H1 (cell line): ENCODE data around the gene OR10R2. TPM values are rescaled to one million over a fixed set of nuclear protein-coding genes. Genes with fewer than 3 reads are reported as not detected.

Source experiments
- CTCF ChIA-PET: fragments of 300-600 bp; sonication (Branson Sonifier 250); formaldehyde crosslinking; loops from one replicate; lab custom pipeline; 2021; ENCODE audit not compliant: partially characterized antibody; lab: Charles Lee
- POLR2A ChIA-PET: fragments of 300-600 bp; sonication (Branson Sonifier 250); formaldehyde crosslinking; loops from one replicate; lab custom pipeline; 2021; ENCODE audit warnings: inconsistent platforms; ENCODE audit not compliant: partially characterized antibody; lab: Charles Lee
- DNase-seq, 2 experiments: peaks; one replicate each; pipeline versions ENCODE4 v3.0.0 to v3.0.0-alpha.2; 2010 to 2022; ENCODE audit warnings: low spot score in 2 of 2, low read depth in 1 of 2, mixed read lengths in 1 of 2
- FAIRE-seq: peaks from 2 replicates; lab custom pipeline; 2011; peaks lifted over from hg19 to GRCh38; lab: Jason Lieb, UNC
- H2AFZ ChIP-seq: 2 replicates; pipeline ENCODE4 v1.8.1; 2012; ENCODE audit warnings: low read length, inconsistent platforms
- H2AK5ac ChIP-seq: 2 replicates; pipeline ENCODE4 v1.6.1; 2013; ENCODE audit warnings: low read depth, low read length
- H2BK120ac ChIP-seq: replicated peaks from 2 replicates; pipeline ENCODE3; 2013; ENCODE audit warnings: low read depth, low read length, inconsistent platforms
- H2BK12ac ChIP-seq: 2 replicates; pipeline ENCODE4 v1.6.1; 2013; ENCODE audit warnings: low read depth, low read length
- H2BK15ac ChIP-seq: 2 replicates; pipeline ENCODE4 v1.6.1; 2013; ENCODE audit warnings: low read length
- H2BK20ac ChIP-seq: 2 replicates; pipeline ENCODE4 v1.6.1; 2013; ENCODE audit warnings: low read length
- H2BK5ac ChIP-seq: 2 replicates; pipeline ENCODE4 v1.6.1; 2013; ENCODE audit warnings: low read depth, low read length
- H3K14ac ChIP-seq: 2 replicates; pipeline ENCODE4 v1.6.1; 2013; ENCODE audit warnings: inconsistent platforms; ENCODE audit not compliant: insufficient read length
- H3K18ac ChIP-seq: 2 replicates; pipeline ENCODE4 v1.6.1; 2013; ENCODE audit warnings: low read length; ENCODE audit errors: extremely low read depth
- H3K23ac ChIP-seq: 2 replicates; pipeline ENCODE4 v1.6.1; 2013; ENCODE audit warnings: inconsistent platforms; ENCODE audit not compliant: insufficient read length
- H3K23me2 ChIP-seq: 2 replicates; pipeline ENCODE4 v1.6.1; 2013; ENCODE audit warnings: low read depth, low read length
- H3K27ac ChIP-seq: 2 replicates; pipeline ENCODE4 v1.6.1; 2011; ENCODE audit warnings: low read depth, low read length, inconsistent platforms
- H3K27me3 ChIP-seq, 4 experiments: replicated peaks in 1 of 4; 1 replicate in 1 of 4; 2 replicates in 3 of 4; pipeline versions ENCODE4 v1.6.1 to v1.8.1; 2011 to 2013; ENCODE audit warnings: low read length in 3 of 4, mild to moderate bottlenecking in 3 of 4, inconsistent platforms in 2 of 4, mixed read lengths in 2 of 4, moderate library complexity in 1 of 4; ENCODE audit not compliant: control insufficient read depth in 3 of 4, insufficient read depth in 3 of 4; ENCODE audit errors: extremely low read depth in 1 of 4
- H3K36me3 ChIP-seq, 4 experiments: 2 replicates each; pipeline versions ENCODE4 v1.6.1 to v1.8.1; 2011 to 2013; ENCODE audit warnings: mild to moderate bottlenecking in 4 of 4, low read length in 3 of 4, moderate library complexity in 2 of 4, control low read depth in 1 of 4, inconsistent platforms in 1 of 4; ENCODE audit not compliant: insufficient read depth in 4 of 4, control insufficient read depth in 2 of 4
- H3K4ac ChIP-seq: replicated peaks from 2 replicates; pipeline ENCODE3; 2013; ENCODE audit warnings: low read length, low read depth, mixed read lengths, inconsistent platforms; ENCODE audit not compliant: insufficient read length
- H3K4me1 ChIP-seq, 4 experiments: replicated peaks in 1 of 4; 1 replicate in 1 of 4; 2 replicates in 3 of 4; pipeline versions ENCODE4 v1.6.1 to v1.8.1; 2011 to 2013; ENCODE audit warnings: low read length in 3 of 4, inconsistent platforms in 2 of 4, mixed read lengths in 1 of 4; ENCODE audit not compliant: insufficient read depth in 4 of 4, control insufficient read depth in 3 of 4
- H3K4me2 ChIP-seq, 2 experiments: 2 replicates each; pipeline versions ENCODE4 v1.6.1 to v1.8.1; 2011 to 2013; ENCODE audit warnings: low read depth in 2 of 2, low read length in 2 of 2, control low read depth in 1 of 2, inconsistent platforms in 1 of 2, mild to moderate bottlenecking in 1 of 2; ENCODE audit not compliant: insufficient read depth in 1 of 2
- H3K4me3 ChIP-seq, 4 experiments: fragments of 200-600, 300-600 bp in 1 of 4; sonication (generic), shearing (Covaris generic), sonication (Bioruptor Twin) in 1 of 4; 2 replicates each; pipeline versions ENCODE4 v1.5.1 to v1.8.1; 2011 to 2016; ENCODE audit warnings: low read length in 4 of 4, low read depth in 3 of 4, control low read depth in 2 of 4, inconsistent platforms in 2 of 4, mild to moderate bottlenecking in 2 of 4, mixed read lengths in 1 of 4, moderate library complexity in 1 of 4; ENCODE audit not compliant: insufficient read depth in 2 of 4; ENCODE audit errors: extremely low read depth in 1 of 4
- H3K56ac ChIP-seq: replicated peaks from 2 replicates; pipeline ENCODE3; 2013; ENCODE audit warnings: low read depth, mild to moderate bottlenecking, mixed read lengths, low read length, inconsistent platforms; ENCODE audit not compliant: insufficient read length
- H3K79me1 ChIP-seq: 2 replicates; pipeline ENCODE4 v1.6.1; 2013; ENCODE audit warnings: low read depth, low read length, control low read depth
- H3K79me2 ChIP-seq, 2 experiments: 2 replicates each; pipeline versions ENCODE4 v1.6.1 to v1.8.1; 2012 to 2013; ENCODE audit warnings: low read length in 2 of 2, mild to moderate bottlenecking in 2 of 2, inconsistent platforms in 1 of 2; ENCODE audit not compliant: insufficient read depth in 2 of 2, control insufficient read depth in 1 of 2
- H3K9ac ChIP-seq, 4 experiments: replicated peaks in 1 of 4; 1 replicate in 1 of 4; 2 replicates in 3 of 4; pipeline versions ENCODE4 v1.6.1 to v1.8.1; 2011 to 2013; ENCODE audit warnings: low read depth in 3 of 4, low read length in 3 of 4, control low read depth in 2 of 4, mild to moderate bottlenecking in 2 of 4, moderate library complexity in 2 of 4, inconsistent platforms in 1 of 4; ENCODE audit errors: extremely low read depth in 1 of 4
- H3K9me3 ChIP-seq, 2 experiments: 2 replicates each; pipeline versions ENCODE4 v1.6.1 to v1.8.1; 2012 to 2013; ENCODE audit warnings: mild to moderate bottlenecking in 2 of 2, moderate library complexity in 2 of 2, control low read depth in 1 of 2, inconsistent platforms in 1 of 2, low read depth in 1 of 2, low read length in 1 of 2, mixed read lengths in 1 of 2; ENCODE audit not compliant: insufficient read depth in 2 of 2
- H4K20me1 ChIP-seq, 2 experiments: replicated peaks in 1 of 2; 2 replicates each; pipeline versions ENCODE3 to v1.8.1; 2011 to 2013; ENCODE audit warnings: inconsistent platforms in 2 of 2, low read length in 2 of 2, mild to moderate bottlenecking in 1 of 2; ENCODE audit not compliant: insufficient read depth in 2 of 2, control insufficient read depth in 1 of 2
- H4K5ac ChIP-seq: 2 replicates; pipeline ENCODE4 v1.6.1; 2013; ENCODE audit warnings: low read length, low read depth, mixed read lengths, inconsistent platforms; ENCODE audit not compliant: insufficient read length
- H4K8ac ChIP-seq: 2 replicates; pipeline ENCODE4 v1.8.0; 2013; ENCODE audit warnings: mild to moderate bottlenecking, moderate library complexity, low read length, inconsistent platforms; ENCODE audit not compliant: insufficient read depth; ENCODE audit errors: extremely low read depth
- H4K91ac ChIP-seq: replicated peaks from 2 replicates; pipeline ENCODE3; 2013; ENCODE audit warnings: low read length, mixed read lengths, inconsistent platforms; ENCODE audit not compliant: insufficient read length
- CBX8 ChIP-seq: fragments of 300-800, 300-1000 bp; sonication (generic); IDR thresholded peaks from 2 replicates; pipeline ENCODE4 v1.7.1; 2016; ENCODE audit warnings: low read depth, low read length, borderline replicate concordance
- CEBPB ChIP-seq: IDR thresholded peaks from 2 replicates; pipeline ENCODE4 v1.6.1; 2012; ENCODE audit warnings: low read depth, low read length
- E2F6 ChIP-seq: IDR thresholded peaks from 2 replicates; pipeline ENCODE4 v1.6.1; 2012; ENCODE audit warnings: inconsistent platforms
- EGR1 ChIP-seq: IDR thresholded peaks from 2 replicates; pipeline ENCODE4 v1.6.1; 2011; ENCODE audit warnings: low read depth, low read length, borderline replicate concordance
- EP300 ChIP-seq, 2 experiments: IDR thresholded peaks; 1 replicate in 1 of 2; 2 replicates in 1 of 2; pipeline ENCODE4 v1.6.1; 2011 to 2012; ENCODE audit warnings: low read depth in 2 of 2, low read length in 2 of 2, mild to moderate bottlenecking in 2 of 2, borderline replicate concordance in 1 of 2, inconsistent platforms in 1 of 2, moderate library complexity in 1 of 2
- GABPA ChIP-seq: IDR thresholded peaks from 2 replicates; pipeline ENCODE4 v1.6.1; 2011; ENCODE audit warnings: mild to moderate bottlenecking, low read length, moderate library complexity, borderline replicate concordance; ENCODE audit not compliant: insufficient read depth
- GTF2F1 ChIP-seq: IDR thresholded peaks from 2 replicates; pipeline ENCODE4 v1.6.1; 2012; ENCODE audit warnings: low read depth, low read length, improper control_type of control experiment, borderline replicate concordance
- HDAC2 ChIP-seq, 2 experiments: fragments of 300-600 bp in 1 of 2; sonication (generic) in 1 of 2; IDR thresholded peaks; 2 replicates each; pipeline ENCODE4 v1.6.1; 2011 to 2012; ENCODE audit warnings: low read depth in 2 of 2, low read length in 2 of 2, mild to moderate bottlenecking in 2 of 2, moderate library complexity in 2 of 2, borderline replicate concordance in 1 of 2, inconsistent platforms in 1 of 2
- KDM1A ChIP-seq: fragments of 200-600, 300-600 bp; sonication (generic); IDR thresholded peaks from 2 replicates; pipeline ENCODE4 v1.7.1; 2016; ENCODE audit warnings: mild to moderate bottlenecking, low read length, borderline replicate concordance
- PHF8 ChIP-seq: fragments of 200-600 bp; sonication (generic); conservative IDR thresholded peaks from 2 replicates; pipeline ENCODE4 v1.7.1; 2012; ENCODE audit warnings: low read depth, mild to moderate bottlenecking, inconsistent platforms, low read length, moderate library complexity
- SIRT6 ChIP-seq: IDR thresholded peaks from one replicate; pipeline ENCODE4 v1.7.1; 2012; ENCODE audit warnings: low read length, inconsistent platforms
- long read RNA-seq, 2 experiments: library from RNA in 1 of 2; library from capped mRNA in 1 of 2; stranded (forward); transcript quantifications; one replicate each; pipeline ENCODE4 v2.0.0, GENCODE V29; 2021; ENCODE audit warnings: inconsistent platforms in 1 of 2
- polyA minus RNA-seq, 3 experiments: library from RNA; depleted of rRNA, polyadenylated mRNA; stranded (reverse); fragments of >200 nt; gene quantifications; 1 replicate in 2 of 3; 2 replicates in 1 of 3; pipeline ENCODE4 v1.2.3, GENCODE V29; 2011
- polyA plus RNA-seq, 7 experiments: library from polyadenylated mRNA; depleted of rRNA in 3 of 7; stranded (reverse) in 5 of 7; unstranded in 2 of 7; fragments of >200 nt in 5 of 7; fragments of 200-250 nt in 2 of 7; gene quantifications; 1 replicate in 5 of 7; 2 replicates in 1 of 7; 4 replicates in 1 of 7; pipeline versions ENCODE4 v1.2.1 to v1.2.3, GENCODE V29; 2011 to 2013; ENCODE audit warnings: missing spikeins in 2 of 7, mixed read lengths in 2 of 7
- total RNA-seq: library from RNA; stranded (reverse); fragmentation: NEBNext Ultra II Directional; extraction: Animal tissue kit (Norgen Biotek cat#: 25700); gene quantifications from 2 replicates; pipeline ENCODE4 v1.2.1, GENCODE V29; 2021

The OR10R2 gene
- total RNA-seq (not detected in 2 replicates), polyA plus RNA-seq (2011; rRNA removed) (not detected in 2 replicates), polyA minus RNA-seq (2011; rRNA and poly(A)+ RNA removed) (not detected in 2 replicates)
- not detected for polyA plus RNA-seq (2011; cell fraction: cytosol; rRNA removed)
- polyA plus RNA-seq (2011; cell fraction: nucleus; rRNA removed): not detected
- not detected in 4 replicates for polyA plus RNA-seq (2012, experiment 1 of 2)
- not detected for polyA plus RNA-seq (2012, experiment 2 of 2)
- not detected for polyA plus RNA-seq (2013, experiment 1 of 2)
- not detected for polyA plus RNA-seq (2013, experiment 2 of 2)
- polyA minus RNA-seq (2011; cell fraction: cytosol; rRNA and poly(A)+ RNA removed): not detected
- polyA minus RNA-seq (2011; cell fraction: nucleus; rRNA and poly(A)+ RNA removed): not detected
- long read RNA-seq, experiment 1: 0 reads
- long read RNA-seq, experiment 2: 0 reads

GRCh38 chr1:158471920-158472319, at the start of gene OR10R2:
Gene OR10R2 (plus strand): TSS chr1:158472220. CDS start chr1:158472326, 106 bp downstream.
- no peak within 1 kb of the TSS for H2AK5ac ChIP-seq
- no peak within 1 kb of the TSS for H2AFZ ChIP-seq
- no peak within 1 kb of the TSS for H4K5ac ChIP-seq
- no peak within 1 kb of the TSS for H2BK5ac ChIP-seq
- H3K9me3 ChIP-seq: no peaks in the 10 kb centered on the region
- H4K91ac ChIP-seq: no peak within 1 kb of the TSS
- H3K27ac ChIP-seq: no peak within 1 kb of the TSS
- H3K79me1 ChIP-seq: no peaks in the 10 kb centered on the region
- H3K23ac ChIP-seq: no peak within 1 kb of the TSS
- H3K23me2 ChIP-seq: no peaks in the 10 kb centered on the region
- no peak within 1 kb of the TSS for H2BK20ac ChIP-seq
- no peak within 1 kb of the TSS for H2BK12ac ChIP-seq
- no peaks in the 10 kb centered on the region for H3K79me2 ChIP-seq
- peaks cover 0 to 1% (median 0%) of the 10 kb centered on the region in 4 experiments; a peak in 1 of 7 replicates for H3K27me3 ChIP-seq
- no peak within 1 kb of the TSS for H3K18ac ChIP-seq
- no peak for FAIRE-seq
- H3K14ac ChIP-seq: no peak within 1 kb of the TSS
- no peak within 1 kb of the TSS for H2BK120ac ChIP-seq
- H4K8ac ChIP-seq: no peak within 1 kb of the TSS
- DNase-seq: no peak
- H4K20me1 ChIP-seq: no peaks in the 10 kb centered on the region
- H2BK15ac ChIP-seq: no peak within 1 kb of the TSS
- no peak within 1 kb of the TSS for H3K9ac ChIP-seq
- no peaks in the 10 kb centered on the region for H3K36me3 ChIP-seq
- ChIA-PET CTCF (no interaction called here), POLR2A (no interaction called here)
- no peak within 1 kb of the TSS for H3K4ac ChIP-seq
- H3K4me3 ChIP-seq: no peak within 1 kb of the TSS
- H3K4me2 ChIP-seq: no peak within 1 kb of the TSS
- no peak within 1 kb of the TSS for H3K56ac ChIP-seq
- no peaks in the 10 kb centered on the region for H3K4me1 ChIP-seq
- TF ChIP-seq PHF8 (no peak), EGR1 (no peak), EP300 (IDR thresholded peaks at IDR 0.05; ENCODE audit: borderline replicate concordance in 1 of 2, low read depth in 2 of 2, low read length in 2 of 2) (no peak), KDM1A (no peak), HDAC2 (IDR thresholded peaks at IDR 0.05; ENCODE audit: borderline replicate concordance in 1 of 2, low read depth in 2 of 2, low read length in 2 of 2) (no peak), GTF2F1 (no peak), GABPA (no peak), SIRT6 (no peak), CEBPB (no peak), E2F6 (no peak), CBX8 (no peak)
